PC-3 (cell line): ENCODE results near the gene ATAD3B.
"Not testable (repeated sequence)": the region's sequence is repeated elsewhere in the genome, so short reads cannot be mapped to it uniquely, and the experiment has no call there.

Experiments
- CTCF ChIP-seq: fragments of 300-600 bp; sonication (generic); conservative IDR thresholded peaks from 2 replicates; pipeline ENCODE4 v1.5.1; 2017; ENCODE audit warnings: antibody characterized with exemption, low read depth, mild to moderate bottlenecking, low read length
- EZH2 ChIP-seq: fragments of 300-600 bp; sonication (generic); IDR thresholded peaks from one replicate; pipeline ENCODE4 v1.6.1; 2017; ENCODE audit warnings: antibody characterized with exemption, mild to moderate bottlenecking, low read length; ENCODE audit not compliant: unreplicated experiment
- EZH2phosphoT487 ChIP-seq: fragments of 300-600 bp; sonication (generic); IDR thresholded peaks from 2 replicates; pipeline ENCODE4 v1.6.1; 2018; ENCODE audit warnings: mild to moderate bottlenecking, antibody characterized with exemption, low read length, borderline replicate concordance

DNA sequence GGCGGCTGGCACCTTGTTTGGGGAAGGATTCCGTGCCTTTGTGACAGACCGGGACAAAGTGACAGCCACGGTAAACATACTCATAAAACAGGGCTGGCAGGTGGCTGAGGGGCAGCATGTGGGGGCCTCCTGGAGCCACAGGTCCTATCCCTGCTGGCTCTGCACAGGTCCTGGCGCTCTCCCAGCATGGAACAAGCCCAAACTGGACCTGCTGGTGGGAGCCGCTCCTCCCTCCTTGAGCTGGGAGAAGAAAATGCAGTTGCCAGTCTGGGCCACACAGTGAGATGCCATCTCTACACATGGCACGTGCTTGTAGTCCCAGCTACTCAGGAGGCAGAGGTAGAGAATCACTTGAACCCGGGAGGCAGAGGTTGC lies 19.2 kb upstream of the ATAD3B start:
- not testable (repeated sequence) for TF ChIP-seq CTCF, EZH2phosphoT487, EZH2
